ENCODE results near the gene POMGNT2.

DNA sequence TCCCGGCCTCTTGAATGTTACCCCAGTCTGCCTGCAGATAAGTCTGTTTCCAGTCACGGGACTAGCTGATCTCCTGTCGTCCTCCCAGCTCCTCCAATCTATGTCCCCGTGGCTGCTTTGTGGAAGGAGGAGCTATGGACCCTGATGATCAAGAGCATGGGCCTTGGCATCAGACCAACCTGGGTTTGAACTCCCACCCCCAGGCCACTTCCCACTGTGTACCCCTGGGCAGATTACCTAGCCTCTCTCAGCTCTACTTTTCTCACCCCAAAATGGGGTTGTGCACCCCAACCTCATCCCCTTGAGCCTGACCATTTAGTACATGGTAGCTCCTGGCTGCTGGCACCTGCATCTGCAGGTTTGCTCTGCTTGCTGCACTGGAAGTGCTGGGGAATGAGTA lies 71.0 kb downstream of the POMGNT2 start:
- TF ChIP-seq POLR2A (IDR thresholded peaks at IDR 0.05) = no peak
- TF ChIP-seq, protein P1, sequence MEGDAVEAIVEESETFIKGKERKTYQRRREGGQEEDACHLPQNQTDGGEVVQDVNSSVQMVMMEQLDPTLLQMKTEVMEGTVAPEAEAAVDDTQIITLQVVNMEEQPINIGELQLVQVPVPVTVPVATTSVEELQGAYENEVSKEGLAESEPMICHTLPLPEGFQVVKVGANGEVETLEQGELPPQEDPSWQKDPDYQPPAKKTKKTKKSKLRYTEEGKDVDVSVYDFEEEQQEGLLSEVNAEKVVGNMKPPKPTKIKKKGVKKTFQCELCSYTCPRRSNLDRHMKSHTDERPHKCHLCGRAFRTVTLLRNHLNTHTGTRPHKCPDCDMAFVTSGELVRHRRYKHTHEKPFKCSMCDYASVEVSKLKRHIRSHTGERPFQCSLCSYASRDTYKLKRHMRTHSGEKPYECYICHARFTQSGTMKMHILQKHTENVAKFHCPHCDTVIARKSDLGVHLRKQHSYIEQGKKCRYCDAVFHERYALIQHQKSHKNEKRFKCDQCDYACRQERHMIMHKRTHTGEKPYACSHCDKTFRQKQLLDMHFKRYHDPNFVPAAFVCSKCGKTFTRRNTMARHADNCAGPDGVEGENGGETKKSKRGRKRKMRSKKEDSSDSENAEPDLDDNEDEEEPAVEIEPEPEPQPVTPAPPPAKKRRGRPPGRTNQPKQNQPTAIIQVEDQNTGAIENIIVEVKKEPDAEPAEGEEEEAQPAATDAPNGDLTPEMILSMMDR (IDR thresholded peaks at IDR 0.05) = no peak

All from right lobe of liver (tissue), 4 donors.